HG03066 (cell line): ENCODE results near the gene TMEM107.

Experiments
- ATAC-seq: cut with Tn5 transposase; IDR thresholded peaks from one replicate; pipeline ENCODE4 v1.9.1; 2021; ENCODE audit warnings: low read depth; ENCODE audit not compliant: unreplicated experiment

The TMEM107 gene

GRCh38 chr17:8162997-8163977, 12.9 kb downstream of the TMEM107 start:
- no peak for ATAC-seq

- ATAC-seq, result no peak
These were observed 13.8 kb downstream of the TMEM107 start, which contains the start of gene VAMP2 for GRCh38 chr17:8162233-8162996. VAMP2 (minus strand) TSS chr17:8162948; CDS start chr17:8162879, 69 bp downstream.

- ATAC-seq, result no peak
These were observed 14.6 kb downstream of the TMEM107 start for GRCh38 chr17:8161289-8162232.

- no peak for ATAC-seq
These were observed 15.4 kb downstream of the TMEM107 start for GRCh38 chr17:8160741-8161221.

- ATAC-seq, result no peak
These were observed 16.0 kb downstream of the TMEM107 start for GRCh38 chr17:8160224-8160577.

- no peak for ATAC-seq
These were observed 16.5 kb downstream of the TMEM107 start for GRCh38 chr17:8159459-8160223.

- no peak for ATAC-seq
These were observed 17.2 kb downstream of the TMEM107 start for GRCh38 chr17:8159032-8159400.

- no peak for ATAC-seq
These were observed 17.7 kb downstream of the TMEM107 start for GRCh38 chr17:8158267-8159031.

- peak; percentile 68 for ATAC-seq
These were observed 19.8 kb downstream of the TMEM107 start for GRCh38 chr17:8156246-8156992.

GRCh38 chr17:8155996-8156245, 20.3 kb downstream of the TMEM107 start:
- ATAC-seq, result no peak

- no peak for ATAC-seq
These were observed 20.8 kb downstream of the TMEM107 start for GRCh38 chr17:8155231-8155995.

- no peak for ATAC-seq
These were observed 21.5 kb downstream of the TMEM107 start for GRCh38 chr17:8154608-8155155.

GRCh38 chr17:8153957-8154607, 22.1 kb downstream of the TMEM107 start:
- no peak for ATAC-seq

- no peak for ATAC-seq
These were observed 22.6 kb downstream of the TMEM107 start for GRCh38 chr17:8153525-8153956.

GRCh38 chr17:8153031-8153451, 23.1 kb downstream of the TMEM107 start:
- ATAC-seq, result no peak

- no peak for ATAC-seq
These were observed 23.9 kb downstream of the TMEM107 start, which contains the start of gene PER1 for GRCh38 chr17:8152112-8152775. PER1 (minus strand) TSS chr17:8152404; CDS start chr17:8150706, 1,698 bp downstream.
